Uterus (tissue), 4 donors: ENCODE measurements around the gene KDM4C. TPM values are rescaled to one million over a fixed set of nuclear protein-coding genes. Genes with fewer than 3 reads are reported as not detected.

Source experiments
- DNase-seq, 2 donors: peaks; one replicate each; pipeline ENCODE4 v3.0.0-alpha.2; 2019 to 2020
- H3K27ac ChIP-seq, 2 donors: fragments of 200-600 bp; sonication (generic); 1 replicate in 1 of 2; 2 replicates in 1 of 2; pipeline ENCODE4 v1.5.1; 2016 to 2018
- H3K27me3 ChIP-seq, 2 donors: fragments of 200-600 bp; sonication (generic); one replicate each; pipeline ENCODE4 v1.5.1; 2018 to 2019; ENCODE audit warnings: control low read depth in 1 of 2
- H3K36me3 ChIP-seq, 2 donors: fragments of 200-600 bp; sonication (generic); one replicate each; pipeline ENCODE4 v1.5.1; 2019; ENCODE audit warnings: control low read depth in 1 of 2
- H3K4me1 ChIP-seq, 2 donors: fragments of 200-600 bp; sonication (generic); one replicate each; pipeline ENCODE4 v1.5.1; 2018 to 2019; ENCODE audit warnings: control low read depth in 1 of 2
- H3K4me3 ChIP-seq, 2 donors: fragments of 200-600 bp; sonication (generic); 1 replicate in 1 of 2; 2 replicates in 1 of 2; pipeline ENCODE4 v1.5.1; 2018 to 2019; ENCODE audit warnings: mild to moderate bottlenecking in 1 of 2
- H3K9me3 ChIP-seq, 2 donors: fragments of 200-600 bp; sonication (generic); one replicate each; pipeline ENCODE4 v1.5.1; 2019; ENCODE audit warnings: control low read depth in 1 of 2
- CTCF ChIP-seq, 4 experiments: fragments of 200-600 bp in 2 of 4; fragments of 450-650 bp in 2 of 4; sonication (generic) in 2 of 4; IDR thresholded peaks; one replicate each; pipeline ENCODE4 v1.5.1; 2016 to 2019; ENCODE audit warnings: antibody characterized with exemption in 4 of 4, mild to moderate bottlenecking in 2 of 4, moderate library complexity in 1 of 4
- POLR2A ChIP-seq, 2 donors: fragments of 450-650 bp; IDR thresholded peaks; one replicate each; pipeline ENCODE4 v1.6.1; 2016; ENCODE audit warnings: antibody characterized with exemption in 2 of 2, mild to moderate bottlenecking in 1 of 2, moderate library complexity in 1 of 2
- intact Hi-C: fragments of 100-400 bp; cut with DNase I; formaldehyde crosslinking; loops from one replicate; pipeline ENCODE4 v1.15.1; 2023; ENCODE audit warnings: low total_unique reads
- total RNA-seq, 4 donors: library from RNA; depleted of rRNA in 3 of 4; stranded (reverse); fragments of >200 nt in 3 of 4; gene quantifications; one replicate each; pipeline versions ENCODE4 v1.1.0 to v1.2.4, GENCODE V29; 2014 to 2023
- donor health status: DM: yes; HTN: yes; CAD: no.

Gene KDM4C
- total RNA-seq, 4 donors from 2014 or later: 29.1 to 61.4 (median 45.5) TPM

- Histone ChIP-seq H3K9me3 (no peaks in the 10 kb centered on the region), H3K4me1 (no peaks in the 10 kb centered on the region), H3K27me3 (no peaks in the 10 kb centered on the region), H3K36me3 (no peaks in the 10 kb centered on the region), H3K27ac (no peak overlapping the region), H3K4me3 (no peak overlapping the region)
- no peak for TF ChIP-seq CTCF (IDR thresholded peaks at IDR 0.05)
- DNase-seq: no peak
- intact Hi-C loops: no loop called here
Measured at GRCh38 chr9:7088611-7089010, 330.8 kb downstream of the KDM4C start.

- no peak overlapping the region for H3K27ac ChIP-seq
Measured at GRCh38 chr9:7089406-7090193, 331.8 kb downstream of the KDM4C start.

GRCh38 chr9:7093040-7093439, 335.3 kb downstream of the KDM4C start:
- H3K9me3 ChIP-seq: no peaks in the 10 kb centered on the region
- no peaks in the 10 kb centered on the region for H3K27me3 ChIP-seq
- no peak for DNase-seq
- H3K4me3 ChIP-seq: no peak overlapping the region
- H3K36me3 ChIP-seq: no peaks in the 10 kb centered on the region
- intact Hi-C loops: no loop called here
- no peak overlapping the region for H3K27ac ChIP-seq
- peaks cover 0 to 5% of the 10 kb centered on the region in 2 donors for H3K4me1 ChIP-seq
- TF ChIP-seq POLR2A (IDR thresholded peaks at IDR 0.05) (no peak), CTCF (IDR thresholded peaks at IDR 0.05) (no peak)

More at GRCh38 chr9:7089406-7090193, 331.8 kb downstream of the KDM4C start:
- TF ChIP-seq CTCF (IDR thresholded peaks at IDR 0.05): no peak
- no peak for TF ChIP-seq POLR2A (IDR thresholded peaks at IDR 0.05)
- H3K27me3 ChIP-seq: no peaks in the 10 kb centered on the region
- H3K9me3 ChIP-seq: no peaks in the 10 kb centered on the region
- no peaks in the 10 kb centered on the region for H3K4me1 ChIP-seq
- H3K4me3 ChIP-seq: no peak overlapping the region
- H3K36me3 ChIP-seq: no peaks in the 10 kb centered on the region
- DNase-seq: no peak
- intact Hi-C loops: no loop called here

- no peaks in the 10 kb centered on the region for H3K36me3 ChIP-seq
- intact Hi-C loops: no loop called here
- no peaks in the 10 kb centered on the region for H3K27me3 ChIP-seq
- no peak overlapping the region for H3K27ac ChIP-seq
- no peak for DNase-seq
- H3K4me3 ChIP-seq: no peak overlapping the region
- no peak for TF ChIP-seq CTCF (IDR thresholded peaks at IDR 0.05)
- H3K9me3 ChIP-seq: no peaks in the 10 kb centered on the region
- H3K4me1 ChIP-seq: peaks cover 0 to 5% of the 10 kb centered on the region in 2 donors
Measured at GRCh38 chr9:7094052-7094451, 336.3 kb downstream of the KDM4C start.

GRCh38 chr9:7094576-7094975, 336.8 kb downstream of the KDM4C start:
- Histone ChIP-seq H3K27me3 (no peaks in the 10 kb centered on the region), H3K4me3 (no peak overlapping the region), H3K9me3 (no peaks in the 10 kb centered on the region), H3K36me3 (no peaks in the 10 kb centered on the region), H3K27ac (no peak overlapping the region), H3K4me1 (peaks cover 0 to 5% of the 10 kb centered on the region in 2 donors)
- no peak for DNase-seq
- TF ChIP-seq CTCF (IDR thresholded peaks at IDR 0.05) (no peak), POLR2A (IDR thresholded peaks at IDR 0.05) (no peak)
- intact Hi-C loops: no loop called here
